SK-N-MC (cell line): ENCODE measurements around the gene SRGAP3.

Experiments
- EZH2 ChIP-seq: fragments of 200-600 bp; sonication (generic); IDR thresholded peaks from one replicate; pipeline ENCODE4 v1.6.1; 2017; ENCODE audit warnings: antibody characterized with exemption
- FOXP2 ChIP-seq: optimal IDR thresholded peaks from 2 replicates; pipeline ENCODE3; 2011; ENCODE audit warnings: mild to moderate bottlenecking, moderate library complexity; ENCODE audit not compliant: insufficient read depth; ENCODE audit errors: extremely low read length, control extremely low read depth
- POLR2AphosphoS5 ChIP-seq: IDR thresholded peaks from 2 replicates; pipeline ENCODE4 v1.6.1; 2012; ENCODE audit warnings: mild to moderate bottlenecking, low read depth, low read length, borderline replicate concordance

DNA sequence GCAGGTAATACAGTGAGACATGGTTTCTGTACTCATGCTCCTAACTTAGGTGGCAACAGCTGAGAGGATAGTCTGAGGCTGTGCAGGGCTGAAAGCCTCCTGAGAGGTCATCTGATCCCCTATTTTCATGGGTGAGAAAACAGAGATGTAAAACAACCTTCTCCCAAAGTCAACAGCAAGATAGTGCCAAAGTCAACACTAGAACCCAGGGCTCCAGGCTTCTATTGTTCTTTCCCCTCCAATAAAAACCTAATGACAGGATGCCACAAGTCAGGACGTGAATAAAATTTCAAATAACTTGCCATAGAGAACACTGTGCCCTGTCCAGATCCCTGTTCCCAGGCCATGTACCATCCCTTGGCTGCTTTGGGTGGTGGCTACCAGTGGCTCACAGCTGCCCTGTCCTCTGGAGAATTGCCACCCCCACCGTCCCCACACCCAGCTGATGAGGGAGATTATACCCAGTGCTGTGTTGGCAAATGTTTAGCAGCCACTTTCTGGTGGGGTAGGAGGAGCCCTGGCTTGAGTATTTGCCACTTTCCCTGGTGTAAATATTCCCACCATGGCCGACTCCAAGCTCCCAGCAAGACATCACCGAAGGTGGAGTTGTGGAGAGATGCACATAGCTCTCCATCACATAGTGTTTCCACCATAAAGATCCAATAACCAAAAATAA is 54.8 kb downstream of the SRGAP3 start:
- TF ChIP-seq EZH2 = no peak
- no peak for TF ChIP-seq POLR2AphosphoS5
- TF ChIP-seq FOXP2 = no peak
